Esophagus squamous epithelium (tissue), 4 donors: ENCODE measurements around the gene KRT35.

ENCODE experiments used
- POLR2A ChIP-seq, 4 donors: fragments of 450-650 bp; IDR thresholded peaks; one replicate each; pipeline ENCODE4 v1.6.1; 2017; ENCODE audit warnings: antibody characterized with exemption in 4 of 4, mild to moderate bottlenecking in 4 of 4, moderate library complexity in 3 of 4
- TF ChIP-seq, protein P1 (sequence below), 6 experiments: fragments of 450-650 bp in 4 of 6; fragments of 200-600 bp in 2 of 6; sonication (generic) in 2 of 6; IDR thresholded peaks; one replicate each; pipeline ENCODE4 v1.5.1; 2016 to 2019; ENCODE audit warnings: antibody characterized with exemption in 6 of 6, mild to moderate bottlenecking in 4 of 6, moderate library complexity in 4 of 6

DNA sequence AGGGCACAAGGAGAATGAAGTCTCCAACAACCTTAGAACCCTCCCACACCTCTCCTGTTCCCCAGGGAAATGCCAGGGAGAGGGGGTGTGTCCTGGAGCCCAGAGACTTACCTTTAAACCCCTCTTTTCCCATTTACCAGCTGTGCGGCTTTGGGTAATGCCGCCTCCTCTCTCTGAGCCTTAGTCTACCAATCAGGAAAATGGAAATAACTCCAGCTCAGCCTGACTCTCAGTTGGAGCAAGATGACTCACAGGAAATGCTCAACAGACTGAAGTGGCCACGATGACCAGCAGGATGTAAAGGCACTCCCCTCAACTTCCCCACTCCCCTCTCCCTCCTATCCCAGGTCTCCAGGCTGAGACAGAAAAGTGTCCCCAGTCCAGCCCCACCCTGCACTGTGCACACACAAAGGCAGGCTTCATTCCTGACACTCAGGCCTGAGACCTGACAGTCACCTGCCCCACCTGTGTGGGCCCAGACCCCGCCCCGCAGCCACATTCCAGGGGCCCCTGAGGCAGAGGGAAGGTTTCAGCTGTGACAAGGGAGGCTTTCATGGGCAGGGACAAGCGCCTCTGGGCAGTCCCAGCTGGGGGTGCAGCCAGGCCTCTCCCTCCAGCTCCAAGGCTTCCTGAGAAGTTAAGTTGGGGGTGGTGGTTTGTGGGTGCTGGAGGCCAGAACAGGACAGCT, 40.8 kb upstream of the KRT35 start:
- TF ChIP-seq, protein P1, sequence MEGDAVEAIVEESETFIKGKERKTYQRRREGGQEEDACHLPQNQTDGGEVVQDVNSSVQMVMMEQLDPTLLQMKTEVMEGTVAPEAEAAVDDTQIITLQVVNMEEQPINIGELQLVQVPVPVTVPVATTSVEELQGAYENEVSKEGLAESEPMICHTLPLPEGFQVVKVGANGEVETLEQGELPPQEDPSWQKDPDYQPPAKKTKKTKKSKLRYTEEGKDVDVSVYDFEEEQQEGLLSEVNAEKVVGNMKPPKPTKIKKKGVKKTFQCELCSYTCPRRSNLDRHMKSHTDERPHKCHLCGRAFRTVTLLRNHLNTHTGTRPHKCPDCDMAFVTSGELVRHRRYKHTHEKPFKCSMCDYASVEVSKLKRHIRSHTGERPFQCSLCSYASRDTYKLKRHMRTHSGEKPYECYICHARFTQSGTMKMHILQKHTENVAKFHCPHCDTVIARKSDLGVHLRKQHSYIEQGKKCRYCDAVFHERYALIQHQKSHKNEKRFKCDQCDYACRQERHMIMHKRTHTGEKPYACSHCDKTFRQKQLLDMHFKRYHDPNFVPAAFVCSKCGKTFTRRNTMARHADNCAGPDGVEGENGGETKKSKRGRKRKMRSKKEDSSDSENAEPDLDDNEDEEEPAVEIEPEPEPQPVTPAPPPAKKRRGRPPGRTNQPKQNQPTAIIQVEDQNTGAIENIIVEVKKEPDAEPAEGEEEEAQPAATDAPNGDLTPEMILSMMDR (IDR thresholded peaks at IDR 0.05), result no peak
- no peak for TF ChIP-seq POLR2A (IDR thresholded peaks at IDR 0.05)
